ENCODE results near the gene SLC36A1. TPM values are rescaled to one million over a fixed set of nuclear protein-coding genes. Genes with fewer than 3 reads are reported as not detected.

Gene SLC36A1
- total RNA-seq, 1 donor from 2014 or later = 1.4 TPM

GRCh38 chr5:151531581-151531980 lies 84.2 kb downstream of the SLC36A1 start:
- DNase-seq (ENCODE audit: low read depth in 2 of 2) = no peak

DNA sequence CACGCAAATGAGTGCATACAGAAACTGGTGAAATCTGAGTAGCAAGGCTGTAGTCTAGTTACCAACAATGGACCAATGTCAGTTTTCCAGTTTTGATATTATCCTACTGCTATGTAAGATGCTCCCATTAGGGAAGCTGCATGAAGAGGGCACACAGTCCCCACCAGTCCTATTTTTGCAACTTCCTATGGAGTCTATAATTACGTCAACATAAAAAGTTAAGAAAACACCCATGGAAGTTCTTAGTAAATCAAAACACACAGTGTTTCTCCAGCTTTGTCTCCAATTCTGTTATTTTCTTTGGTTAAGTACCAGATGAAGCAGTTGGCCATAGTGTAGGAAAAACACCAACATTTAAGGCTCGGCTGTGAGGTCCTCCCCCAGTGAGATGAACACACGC lies 85.0 kb downstream of the SLC36A1 start:
- no peak for DNase-seq (ENCODE audit: low read depth in 2 of 2)

GRCh38 chr5:151534350-151534749 lies 86.9 kb downstream of the SLC36A1 start:
- no peak for DNase-seq (ENCODE audit: low read depth in 2 of 2)

DNA sequence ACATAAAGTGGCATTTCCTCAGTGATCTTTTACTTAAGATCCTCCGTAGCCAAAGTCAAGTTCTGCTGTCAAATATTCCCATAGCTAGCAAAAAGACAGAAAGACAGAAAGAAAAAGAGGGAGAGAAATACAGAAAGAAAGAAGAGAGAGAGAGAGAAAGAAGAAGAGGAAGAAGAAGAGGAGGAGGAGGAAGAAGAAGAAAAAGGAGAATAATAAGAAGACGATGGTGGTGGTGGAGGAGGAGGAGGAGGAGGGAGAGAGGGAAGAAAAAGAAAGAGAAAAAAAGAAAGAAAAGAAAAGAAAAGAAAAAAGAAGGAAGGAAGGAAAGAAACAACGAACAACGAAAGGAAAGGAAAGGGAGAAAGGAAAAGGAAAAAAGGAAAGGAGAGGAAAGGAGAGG lies 89.6 kb downstream of the SLC36A1 start:
- DNase-seq (ENCODE audit: low read depth in 2 of 2) = no peak

DNA sequence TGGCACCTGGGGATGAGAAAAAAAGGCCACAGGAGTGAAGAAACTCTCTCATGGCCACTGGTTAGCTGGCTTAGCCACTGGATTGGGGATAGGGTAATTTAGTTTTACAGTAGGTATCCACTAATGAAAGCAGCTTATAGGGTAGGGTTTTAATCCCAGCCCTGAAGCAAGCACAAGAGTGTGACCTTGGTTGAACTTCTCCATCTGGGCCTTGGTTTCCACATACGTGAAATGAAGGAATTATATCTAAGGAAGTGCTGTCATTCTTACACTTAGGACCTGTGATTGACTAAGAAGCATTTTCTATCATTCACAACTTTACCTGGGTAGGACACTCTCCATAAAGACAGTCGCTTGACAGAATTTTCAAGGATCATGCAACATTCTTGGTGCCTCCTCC lies 94.2 kb downstream of the SLC36A1 start:
- no peak for DNase-seq (ENCODE audit: low read depth in 2 of 2)

Other genes with a start within 250 kb of the SLC36A1 start
- 0.99 and 2.4 TPM in 2 replicates for gene CCDC69, start 223.5 kb upstream of the SLC36A1 start, total RNA-seq
- 9.6 and 13.5 TPM in 2 replicates for gene GM2A, start 194.4 kb upstream of the SLC36A1 start, total RNA-seq
- gene SLC36A3, start 143.8 kb upstream of the SLC36A1 start, total RNA-seq = not detected in 2 replicates
- gene SLC36A2, start 100.0 kb upstream of the SLC36A1 start, total RNA-seq = not detected in 2 replicates
- not detected in 2 replicates for gene FAT2, start 143.7 kb downstream of the SLC36A1 start, total RNA-seq
- gene SPARC, start 239.3 kb downstream of the SLC36A1 start, total RNA-seq = 92.5 and 367 TPM in 2 replicates